HEK293 (cell line): ENCODE measurements around the gene PCNX4.
"Not testable (repeated sequence)": the region's sequence is repeated elsewhere in the genome, so short reads cannot be mapped to it uniquely, and the experiment has no call there.

ENCODE experiments used
- CTCF ChIA-PET: fragments of 350-600 bp; formaldehyde crosslinking; extraction: SDS; loops from one replicate; lab custom pipeline; 2021; ENCODE audit warnings: antibody characterized with exemption; lab: Yijun Ruan, JAX
- POLR2A ChIA-PET: fragments of 300-600 bp; formaldehyde crosslinking; extraction: SDS; loops from one replicate; lab custom pipeline; 2020; ENCODE audit warnings: antibody characterized with exemption, inconsistent platforms; lab: Yijun Ruan, JAX
- H3K27ac ChIP-seq: fragments of 200-500 bp; sonication (Bioruptor generic); 2 replicates; pipeline ENCODE4 v1.5.1; 2014; ENCODE audit warnings: low read depth, low read length, control low read depth, inconsistent platforms; ENCODE audit errors: extremely low read depth
- H3K36me3 ChIP-seq, 2 experiments: fragments of 200-500 bp in 1 of 2; sonication (Bioruptor generic) in 1 of 2; 1 replicate in 1 of 2; 2 replicates in 1 of 2; pipeline ENCODE4 v1.5.1; 2014 to 2017; ENCODE audit warnings: inconsistent platforms in 2 of 2, low read length in 2 of 2; ENCODE audit not compliant: control insufficient read depth in 2 of 2, insufficient read depth in 1 of 2
- H3K4me1 ChIP-seq: fragments of 200-500 bp; sonication (Bioruptor generic); 2 replicates; pipeline ENCODE4 v1.5.1; 2014; ENCODE audit warnings: mild to moderate bottlenecking, low read length, inconsistent platforms; ENCODE audit not compliant: control insufficient read depth, insufficient read depth
- H3K4me3 ChIP-seq: 2 replicates; pipeline ENCODE4 v1.5.1; 2011; ENCODE audit warnings: low read depth, mild to moderate bottlenecking, control low read depth, low read length, moderate library complexity
- H3K9me3 ChIP-seq: fragments of 200-500 bp; sonication (Bioruptor generic); 2 replicates; pipeline ENCODE4 v1.5.1; 2014; ENCODE audit warnings: low read depth, low read length, inconsistent platforms; ENCODE audit not compliant: control insufficient read depth, insufficient read depth
- FEZF1 ChIP-seq: fragments of 450-650 bp; formaldehyde crosslinking; IDR thresholded peaks from 2 replicates; pipeline ENCODE4 v1.5.1; 2016; ENCODE audit warnings: missing biosample characterization, missing genetic modification characterization
- SCRT1 ChIP-seq: fragments of 450-650 bp; formaldehyde crosslinking; IDR thresholded peaks from 2 replicates; pipeline ENCODE4 v1.5.1; 2016; ENCODE audit warnings: missing biosample characterization, missing genetic modification characterization, borderline replicate concordance
- SCRT2 ChIP-seq: fragments of 450-650 bp; formaldehyde crosslinking; IDR thresholded peaks from 2 replicates; pipeline ENCODE4 v1.5.1; 2016; ENCODE audit warnings: missing biosample characterization, missing genetic modification characterization
- ZBTB20 ChIP-seq: fragments of 450-650 bp; formaldehyde crosslinking; IDR thresholded peaks from 2 replicates; pipeline ENCODE4 v1.5.1; 2016; ENCODE audit warnings: missing biosample characterization, missing genetic modification characterization
- ZNF10 ChIP-seq: fragments of 450-650 bp; formaldehyde crosslinking; IDR thresholded peaks from 2 replicates; pipeline ENCODE4 v1.5.1; 2017; ENCODE audit warnings: missing biosample characterization, missing genetic modification characterization
- ZNF211 ChIP-seq: fragments of 450-650 bp; formaldehyde crosslinking; IDR thresholded peaks from 2 replicates; pipeline ENCODE4 v1.5.1; 2016; ENCODE audit warnings: low read depth, missing biosample characterization, missing genetic modification characterization
- ZNF324 ChIP-seq: fragments of 450-650 bp; formaldehyde crosslinking; IDR thresholded peaks from 2 replicates; pipeline ENCODE4 v1.5.1; 2016; ENCODE audit warnings: missing biosample characterization, missing genetic modification characterization
- TF ChIP-seq, protein P1 (sequence below): fragments of 450-650 bp; formaldehyde crosslinking; IDR thresholded peaks from 2 replicates; pipeline ENCODE4 v1.5.1; 2016; ENCODE audit warnings: missing biosample characterization, missing genetic modification characterization
- TF ChIP-seq, protein P2 (sequence below): fragments of 450-650 bp; formaldehyde crosslinking; IDR thresholded peaks from 2 replicates; pipeline ENCODE4 v1.5.1; 2017; ENCODE audit warnings: missing biosample characterization, mild to moderate bottlenecking, missing genetic modification characterization, moderate library complexity

Gene PCNX4

DNA sequence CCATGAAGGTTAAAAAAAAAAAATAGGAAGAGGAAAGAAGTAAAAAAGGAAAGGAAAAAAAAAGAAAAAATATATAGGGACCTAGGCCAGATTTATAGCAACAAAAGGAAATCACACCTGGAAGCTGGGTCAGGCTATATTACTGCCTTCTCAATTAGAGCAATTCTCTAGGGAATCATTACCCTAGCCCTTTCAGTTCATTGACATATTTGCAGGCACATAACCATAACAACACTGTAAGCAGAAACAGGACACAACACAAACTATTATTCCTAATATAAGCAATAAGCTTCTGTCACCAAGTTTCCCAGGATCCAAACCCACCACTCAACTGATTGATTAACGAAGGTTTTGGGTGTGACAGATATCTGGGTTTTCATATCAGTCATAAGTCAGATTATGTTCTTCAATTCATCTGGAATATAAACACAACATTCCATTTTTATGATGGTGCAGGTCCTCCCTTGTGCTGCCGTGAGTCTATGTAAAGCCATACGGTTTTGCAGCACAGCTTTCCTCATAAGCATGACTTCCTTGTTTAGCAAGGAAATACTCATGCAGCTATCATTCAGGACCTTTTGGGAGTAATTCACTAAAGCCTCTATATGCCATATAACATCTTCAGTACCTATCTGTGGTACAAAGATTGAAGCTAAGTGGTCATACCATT lies 4.2 kb downstream of the PCNX4 start:
- ChIA-PET CTCF (interaction anchor here (0.6 kb wide), 1 partner anchor 254 kb away, joined by 5 read pairs; no protein-coding TSS in a partner anchor), POLR2A (interaction anchor here (0.8 kb wide), 1 partner anchor 69 kb away, joined by 5 read pairs; the partner anchor contains the start of gene DHRS7)
- Histone ChIP-seq H3K36me3 (peaks cover 4 to 13% of the 10 kb centered on the region in 2 experiments; a peak in 2 of 3 replicates), H3K27ac (no peak overlapping the region), H3K4me1 (peaks cover 15% of the 10 kb centered on the region), H3K9me3 (no peaks in the 10 kb centered on the region), H3K4me3 (no peak overlapping the region)
- no peak for TF ChIP-seq ZNF211 (tag by site-specific recombination)
- TF ChIP-seq, protein P1, sequence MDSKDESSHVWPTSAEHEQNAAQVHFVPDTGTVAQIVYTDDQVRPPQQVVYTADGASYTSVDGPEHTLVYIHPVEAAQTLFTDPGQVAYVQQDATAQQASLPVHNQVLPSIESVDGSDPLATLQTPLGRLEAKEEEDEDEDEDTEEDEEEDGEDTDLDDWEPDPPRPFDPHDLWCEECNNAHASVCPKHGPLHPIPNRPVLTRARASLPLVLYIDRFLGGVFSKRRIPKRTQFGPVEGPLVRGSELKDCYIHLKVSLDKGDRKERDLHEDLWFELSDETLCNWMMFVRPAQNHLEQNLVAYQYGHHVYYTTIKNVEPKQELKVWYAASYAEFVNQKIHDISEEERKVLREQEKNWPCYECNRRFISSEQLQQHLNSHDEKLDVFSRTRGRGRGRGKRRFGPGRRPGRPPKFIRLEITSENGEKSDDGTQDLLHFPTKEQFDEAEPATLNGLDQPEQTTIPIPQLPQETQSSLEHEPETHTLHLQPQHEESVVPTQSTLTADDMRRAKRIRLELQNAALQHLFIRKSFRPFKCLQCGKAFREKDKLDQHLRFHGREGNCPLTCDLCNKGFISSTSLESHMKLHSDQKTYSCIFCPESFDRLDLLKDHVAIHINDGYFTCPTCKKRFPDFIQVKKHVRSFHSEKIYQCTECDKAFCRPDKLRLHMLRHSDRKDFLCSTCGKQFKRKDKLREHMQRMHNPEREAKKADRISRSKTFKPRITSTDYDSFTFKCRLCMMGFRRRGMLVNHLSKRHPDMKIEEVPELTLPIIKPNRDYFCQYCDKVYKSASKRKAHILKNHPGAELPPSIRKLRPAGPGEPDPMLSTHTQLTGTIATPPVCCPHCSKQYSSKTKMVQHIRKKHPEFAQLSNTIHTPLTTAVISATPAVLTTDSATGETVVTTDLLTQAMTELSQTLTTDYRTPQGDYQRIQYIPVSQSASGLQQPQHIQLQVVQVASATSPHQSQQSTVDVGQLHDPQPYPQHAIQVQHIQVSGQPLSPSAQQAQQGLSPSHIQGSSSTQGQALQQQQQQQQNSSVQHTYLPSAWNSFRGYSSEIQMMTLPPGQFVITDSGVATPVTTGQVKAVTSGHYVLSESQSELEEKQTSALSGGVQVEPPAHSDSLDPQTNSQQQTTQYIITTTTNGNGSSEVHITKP (tag by site-specific recombination), result 0 out of 2 replicates have a peak, but pooled peaks have one; percentile 1

DNA sequence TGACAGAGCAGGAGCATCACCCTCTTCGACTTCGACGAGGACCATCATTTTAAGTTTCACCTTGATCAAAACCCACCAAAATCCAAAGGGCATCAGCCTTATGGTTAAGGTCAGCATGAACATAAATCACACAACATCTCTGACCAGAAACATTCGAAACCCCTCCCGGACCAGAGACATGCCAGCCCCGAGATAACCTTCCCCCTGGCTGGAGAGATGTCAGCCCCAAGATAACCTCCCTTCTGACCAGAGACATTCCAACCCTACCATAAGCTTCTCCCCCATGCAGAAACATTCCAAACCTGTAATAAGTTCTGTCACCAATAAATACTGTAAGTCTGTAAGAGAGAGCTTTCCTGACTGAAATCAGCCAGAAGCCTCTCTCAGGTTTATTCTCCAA lies 6.3 kb downstream of the PCNX4 start:
- no peaks in the 10 kb centered on the region for H3K9me3 ChIP-seq
- H3K27ac ChIP-seq, result no peak overlapping the region
- ChIA-PET CTCF (no interaction called here), POLR2A (no interaction called here)
- H3K4me3 ChIP-seq, result no peak overlapping the region
- H3K36me3 ChIP-seq, result peaks cover 4 to 13% of the 10 kb centered on the region in 2 experiments; a peak in 2 of 3 replicates
- peaks cover 15% of the 10 kb centered on the region for H3K4me1 ChIP-seq
- TF ChIP-seq ZBTB20 (no peak), ZNF10 (tag by site-specific recombination) (no peak)
- TF ChIP-seq, protein P2, sequence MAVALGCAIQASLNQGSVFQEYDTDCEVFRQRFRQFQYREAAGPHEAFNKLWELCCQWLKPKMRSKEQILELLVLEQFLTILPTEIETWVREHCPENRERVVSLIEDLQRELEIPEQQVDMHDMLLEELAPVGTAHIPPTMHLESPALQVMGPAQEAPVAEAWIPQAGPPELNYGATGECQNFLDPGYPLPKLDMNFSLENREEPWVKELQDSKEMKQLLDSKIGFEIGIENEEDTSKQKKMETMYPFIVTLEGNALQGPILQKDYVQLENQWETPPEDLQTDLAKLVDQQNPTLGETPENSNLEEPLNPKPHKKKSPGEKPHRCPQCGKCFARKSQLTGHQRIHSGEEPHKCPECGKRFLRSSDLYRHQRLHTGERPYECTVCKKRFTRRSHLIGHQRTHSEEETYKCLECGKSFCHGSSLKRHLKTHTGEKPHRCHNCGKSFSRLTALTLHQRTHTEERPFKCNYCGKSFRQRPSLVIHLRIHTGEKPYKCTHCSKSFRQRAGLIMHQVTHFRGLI, result no peak

DNA sequence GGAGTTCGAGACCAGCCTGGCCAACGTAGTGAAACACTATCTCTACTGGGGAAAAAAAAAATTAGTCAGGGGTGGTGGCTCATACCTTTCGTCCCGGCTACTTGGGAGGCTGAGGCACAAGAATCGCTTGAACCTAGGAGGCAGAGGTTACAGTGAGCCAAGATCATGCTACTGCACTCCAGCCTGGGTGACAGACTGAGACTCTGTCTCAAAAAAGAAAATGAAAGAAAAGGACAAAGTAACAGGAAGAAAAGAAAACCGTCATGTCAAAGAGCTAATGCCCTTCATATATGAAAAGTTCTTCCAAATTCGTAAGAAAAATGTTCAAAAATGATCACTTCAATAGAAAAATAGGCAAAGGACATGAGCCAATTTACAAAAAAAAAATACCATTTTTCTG lies 8.1 kb downstream of the PCNX4 start:
- H3K27ac ChIP-seq, POLR2A ChIA-PET, H3K4me3 ChIP-seq, H3K4me1 ChIP-seq, H3K9me3 ChIP-seq: not testable (repeated sequence)
- H3K36me3 ChIP-seq, result peaks cover 4 to 13% of the 10 kb centered on the region in 2 experiments; a peak in 2 of 3 replicates
- CTCF ChIA-PET, result interaction anchor here (0.7 kb wide), 1 partner anchor 9 kb away, joined by 3 read pairs; no protein-coding TSS in a partner anchor

DNA sequence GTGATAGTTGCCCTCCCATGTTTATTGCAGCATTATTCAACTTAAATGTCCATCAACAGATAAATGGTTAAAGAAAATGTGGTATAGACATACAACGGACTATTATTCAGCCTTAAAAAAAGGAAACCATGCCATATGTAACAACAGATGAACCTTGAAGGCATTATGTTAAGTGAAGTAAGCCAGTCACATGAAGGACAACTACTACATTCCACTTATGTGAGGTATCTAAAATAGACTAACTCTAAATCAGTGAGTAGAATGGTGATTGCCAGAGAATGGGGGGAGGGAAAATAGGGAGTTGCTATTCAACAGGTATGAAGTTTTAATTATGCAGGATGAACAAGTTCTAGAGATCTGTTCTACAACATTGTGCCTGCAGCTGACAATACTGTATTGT lies 10.1 kb downstream of the PCNX4 start:
- CTCF ChIA-PET, result interaction anchor here (1.2 kb wide), 1 partner anchor 19 kb away, joined by 3 read pairs; no protein-coding TSS in a partner anchor
- no peak overlapping the region for H3K27ac ChIP-seq
- peaks cover 4 to 13% of the 10 kb centered on the region in 2 experiments; a peak in 2 of 3 replicates for H3K36me3 ChIP-seq
- TF ChIP-seq SCRT1, result 0 out of 2 replicates have a peak, but pooled peaks have one; percentile 31
- no peak for TF ChIP-seq ZNF324 (tag by site-specific recombination)
- no peak for TF ChIP-seq FEZF1 (tag by site-specific recombination)
- TF ChIP-seq SCRT2 (tag by site-specific recombination), result peak; percentile 64
- TF ChIP-seq, all 188 proteins: peak for 2
- POLR2A ChIA-PET, result no interaction called here
- Histone ChIP-seq H3K4me1 (no peaks in the 10 kb centered on the region), H3K4me3 (no peak overlapping the region), H3K9me3 (no peaks in the 10 kb centered on the region)
